GM12875 (cell line): ENCODE results near the gene CASZ1.

Experiments
- H3K4me3 ChIP-seq: one replicate; pipeline ENCODE4 v1.5.1; 2011; ENCODE audit warnings: low read depth, low read length, control low read depth
- TF ChIP-seq, protein P1 (sequence below): IDR thresholded peaks from 2 replicates; pipeline ENCODE4 v1.5.1; 2011; ENCODE audit warnings: low read depth, mild to moderate bottlenecking, control low read depth, inconsistent platforms, low read length, moderate library complexity, borderline replicate concordance; ENCODE audit not compliant: insufficient read depth

Gene CASZ1

DNA sequence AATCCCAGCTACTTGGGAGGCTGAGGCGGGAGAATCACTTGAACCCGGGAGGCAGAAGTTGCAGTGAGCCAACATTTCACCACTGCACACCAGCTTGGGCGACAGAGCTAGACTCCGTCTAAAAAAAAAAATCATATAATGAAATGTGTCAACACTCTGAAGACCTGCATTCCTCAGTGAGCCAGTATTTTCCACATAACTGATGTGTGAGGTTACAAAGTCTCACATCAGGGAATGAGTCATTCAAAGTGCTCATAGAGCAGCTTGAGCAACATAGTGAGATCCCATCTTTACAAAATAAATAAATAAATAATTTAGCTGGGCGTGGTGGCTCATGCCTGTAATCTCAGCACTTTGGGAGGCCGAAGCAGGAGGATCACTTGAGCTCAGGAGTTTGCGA lies 65.5 kb downstream of the CASZ1 start:
- TF ChIP-seq, protein P1, sequence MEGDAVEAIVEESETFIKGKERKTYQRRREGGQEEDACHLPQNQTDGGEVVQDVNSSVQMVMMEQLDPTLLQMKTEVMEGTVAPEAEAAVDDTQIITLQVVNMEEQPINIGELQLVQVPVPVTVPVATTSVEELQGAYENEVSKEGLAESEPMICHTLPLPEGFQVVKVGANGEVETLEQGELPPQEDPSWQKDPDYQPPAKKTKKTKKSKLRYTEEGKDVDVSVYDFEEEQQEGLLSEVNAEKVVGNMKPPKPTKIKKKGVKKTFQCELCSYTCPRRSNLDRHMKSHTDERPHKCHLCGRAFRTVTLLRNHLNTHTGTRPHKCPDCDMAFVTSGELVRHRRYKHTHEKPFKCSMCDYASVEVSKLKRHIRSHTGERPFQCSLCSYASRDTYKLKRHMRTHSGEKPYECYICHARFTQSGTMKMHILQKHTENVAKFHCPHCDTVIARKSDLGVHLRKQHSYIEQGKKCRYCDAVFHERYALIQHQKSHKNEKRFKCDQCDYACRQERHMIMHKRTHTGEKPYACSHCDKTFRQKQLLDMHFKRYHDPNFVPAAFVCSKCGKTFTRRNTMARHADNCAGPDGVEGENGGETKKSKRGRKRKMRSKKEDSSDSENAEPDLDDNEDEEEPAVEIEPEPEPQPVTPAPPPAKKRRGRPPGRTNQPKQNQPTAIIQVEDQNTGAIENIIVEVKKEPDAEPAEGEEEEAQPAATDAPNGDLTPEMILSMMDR: no peak
- H3K4me3 ChIP-seq: no peak overlapping the region

DNA sequence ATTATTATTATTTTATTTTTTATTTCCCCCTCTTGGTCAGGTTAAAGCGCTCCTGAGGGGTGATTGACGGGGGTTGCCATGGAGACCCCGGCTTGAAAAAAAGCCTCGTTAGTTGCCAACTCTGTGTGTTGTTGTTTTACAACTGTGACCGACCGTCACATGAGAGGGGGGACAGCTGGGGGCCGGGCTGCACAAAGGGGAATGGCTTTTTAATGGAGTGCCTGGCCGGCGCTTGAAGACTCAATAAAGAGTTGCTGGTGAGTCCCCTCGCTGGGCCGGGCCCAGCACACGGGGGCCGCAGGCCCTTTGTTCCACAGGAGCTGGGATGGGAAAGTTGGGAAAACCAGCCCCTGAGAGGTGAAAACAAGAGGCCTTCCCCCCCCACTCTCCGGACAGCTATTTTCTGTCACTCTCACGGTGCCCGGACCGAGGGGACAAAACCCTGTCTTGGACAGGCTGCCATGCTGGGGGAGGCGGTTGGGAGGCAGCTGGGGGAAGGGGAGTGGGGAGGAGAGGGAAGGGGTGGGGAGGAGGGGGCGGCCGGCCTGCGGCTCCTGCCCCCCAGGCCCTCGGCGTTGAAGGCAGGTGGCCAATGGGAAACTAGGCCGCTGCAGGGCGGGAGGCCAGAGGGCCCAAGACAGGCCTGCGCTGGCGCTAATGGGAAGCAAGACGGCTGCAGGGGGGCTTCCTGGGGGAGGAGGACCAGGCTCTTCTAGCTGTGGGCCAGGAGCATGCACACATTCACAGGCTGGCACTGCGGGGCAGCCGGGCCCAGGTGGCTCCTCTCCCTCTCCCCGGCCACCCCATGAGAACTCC lies 67.6 kb downstream of the CASZ1 start:
- TF ChIP-seq, protein P1: no peak
- no peak overlapping the region for H3K4me3 ChIP-seq

DNA sequence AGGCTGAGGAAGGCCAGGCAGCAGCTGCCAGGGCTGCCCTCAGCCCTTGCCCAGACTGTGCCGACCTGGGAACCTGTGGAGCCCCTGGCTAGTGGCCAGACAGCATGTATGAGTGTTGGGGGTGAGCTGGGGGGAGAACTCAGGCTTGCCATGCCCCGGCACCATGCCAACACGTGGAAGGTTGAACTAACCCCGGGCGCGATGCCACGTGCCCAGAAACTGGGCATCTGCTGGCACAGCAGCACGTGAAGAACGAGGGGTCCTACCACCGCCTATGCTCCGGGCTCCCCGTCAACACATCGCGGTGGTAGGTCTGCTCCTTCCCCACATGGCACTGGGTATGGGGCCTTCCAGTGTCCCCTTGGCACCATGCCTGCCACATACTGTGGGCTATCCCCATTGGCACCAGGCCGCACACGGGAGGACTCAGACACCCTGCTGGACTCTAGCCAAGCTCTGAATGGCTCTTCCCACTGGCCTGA lies 68.7 kb downstream of the CASZ1 start:
- H3K4me3 ChIP-seq: no peak overlapping the region
- TF ChIP-seq, protein P1: no peak

DNA sequence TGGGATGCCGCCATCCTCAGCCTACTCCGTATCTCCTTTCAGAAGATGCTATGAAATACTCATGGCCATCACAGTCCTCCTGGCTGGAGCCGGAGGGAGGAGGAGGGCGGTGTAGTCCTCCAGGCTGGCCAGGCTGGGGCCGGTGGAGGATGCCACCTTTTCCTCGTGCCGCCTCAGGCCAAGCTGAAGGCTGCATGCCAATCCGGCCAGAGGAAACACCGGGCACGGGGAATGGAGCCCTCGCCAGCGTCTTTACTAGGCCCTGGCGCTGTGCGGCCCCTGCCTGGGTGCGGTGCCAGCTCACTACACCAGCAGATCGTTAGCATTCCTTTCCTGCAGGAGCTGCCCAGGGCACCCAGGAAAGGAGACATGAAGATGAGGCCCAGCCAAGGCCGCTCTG lies 70.1 kb downstream of the CASZ1 start:
- no peak overlapping the region for H3K4me3 ChIP-seq
- TF ChIP-seq, protein P1: no peak

DNA sequence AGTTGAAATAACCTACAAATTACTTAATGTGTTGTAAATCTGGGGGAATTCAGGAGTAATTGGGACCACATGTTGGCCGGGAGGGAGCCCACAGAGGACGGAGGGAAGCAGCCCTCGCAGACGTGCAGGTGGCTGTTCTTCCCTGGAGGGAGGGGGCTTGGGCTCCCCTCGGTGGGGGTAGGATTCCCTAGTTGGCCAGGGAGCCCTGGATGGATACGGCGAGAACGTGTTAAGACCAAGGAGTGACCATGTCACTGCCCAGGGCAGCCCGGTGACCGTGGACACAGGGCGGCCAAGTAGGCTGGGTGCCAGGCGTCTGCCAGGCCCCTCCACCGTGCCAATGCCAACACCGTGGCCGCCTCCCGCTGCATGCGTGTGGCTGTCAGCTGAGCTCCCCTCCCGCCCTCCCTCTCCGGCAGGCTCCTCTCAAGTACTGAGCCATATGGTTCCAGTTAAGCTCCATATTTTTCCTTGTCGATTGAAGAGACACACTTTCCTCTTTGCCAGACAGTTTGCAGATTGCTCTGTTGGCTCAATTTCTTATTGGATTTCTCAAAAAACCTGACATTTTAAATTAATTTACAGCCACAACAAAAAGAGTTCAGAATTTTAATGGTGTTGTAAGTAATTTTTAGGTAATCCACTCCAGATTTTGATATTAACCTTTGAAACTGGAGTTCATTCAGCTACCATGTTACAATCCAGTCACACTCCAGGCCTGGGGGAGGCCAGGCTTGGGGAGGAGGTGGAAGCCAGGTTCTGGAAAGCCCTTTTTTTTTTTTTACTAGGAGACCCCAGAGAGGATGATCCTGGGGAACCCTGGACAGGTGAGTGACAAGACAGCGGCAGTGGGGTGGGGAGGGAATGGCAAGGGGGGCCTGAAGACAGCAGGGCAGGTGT lies 71.2 kb downstream of the CASZ1 start:
- TF ChIP-seq, protein P1: no peak
- no peak overlapping the region for H3K4me3 ChIP-seq

DNA sequence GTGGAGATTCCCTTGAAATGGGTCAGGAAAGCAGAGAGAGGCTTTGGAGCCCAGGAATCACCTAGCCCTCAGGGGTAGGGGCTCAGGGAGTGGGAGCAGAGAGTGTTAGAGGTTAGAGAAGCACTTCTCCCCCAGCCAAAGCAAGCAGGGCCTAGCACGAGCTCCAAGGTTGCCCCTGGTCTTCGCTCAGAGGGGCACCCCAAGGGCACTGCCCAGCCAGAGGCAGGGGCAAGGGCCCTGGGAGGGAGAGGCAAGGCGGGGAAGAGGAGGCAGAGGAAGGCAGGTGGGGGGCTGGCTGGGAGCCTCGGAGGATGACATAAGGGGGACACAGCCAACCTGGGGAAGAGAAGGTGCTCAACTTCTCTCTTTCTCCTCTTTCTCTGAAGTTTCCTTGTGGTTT lies 71.9 kb downstream of the CASZ1 start:
- TF ChIP-seq, protein P1: no peak
- no peak overlapping the region for H3K4me3 ChIP-seq
